GM18861 (cell line): ENCODE measurements around the gene ELP5.

Experiments
- ATAC-seq: cut with Tn5 transposase; IDR thresholded peaks from one replicate; pipeline ENCODE4 v1.9.1; 2021; ENCODE audit not compliant: unreplicated experiment

The ELP5 gene

DNA sequence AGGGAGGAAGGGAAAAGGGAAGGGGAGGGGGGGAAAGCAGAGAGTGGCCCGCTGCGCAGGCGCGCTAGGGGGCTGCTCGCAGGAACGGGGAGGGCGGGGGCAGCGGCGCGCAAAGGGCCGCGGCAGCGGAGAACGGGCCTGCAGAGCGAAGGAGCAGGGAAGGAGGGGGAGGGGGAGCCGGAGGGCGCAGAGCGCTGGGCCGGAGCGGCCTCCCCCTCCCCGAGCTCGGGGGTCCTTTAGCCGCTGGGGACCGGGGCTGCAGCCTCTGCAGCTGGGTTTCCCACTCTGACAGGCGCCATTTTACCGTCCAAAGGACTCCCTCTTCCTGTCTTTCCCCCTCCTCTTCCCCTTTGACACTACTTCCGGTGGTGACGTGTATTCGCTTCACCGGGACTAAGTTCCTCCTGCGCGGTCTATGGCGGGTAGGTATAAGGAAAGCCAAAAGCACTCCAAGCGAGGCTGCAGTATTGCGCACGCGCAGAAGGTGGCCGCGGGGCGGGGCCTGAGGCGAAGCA is 297 bp upstream of the ELP5 start, which contains the start of gene CTDNEP1:
TSS of gene CTDNEP1 (minus strand) at position 74 of the 515 bp plus-strand sequence. CDS start 438 bp downstream, outside the sequence.
- peak; percentile 82 for ATAC-seq

DNA sequence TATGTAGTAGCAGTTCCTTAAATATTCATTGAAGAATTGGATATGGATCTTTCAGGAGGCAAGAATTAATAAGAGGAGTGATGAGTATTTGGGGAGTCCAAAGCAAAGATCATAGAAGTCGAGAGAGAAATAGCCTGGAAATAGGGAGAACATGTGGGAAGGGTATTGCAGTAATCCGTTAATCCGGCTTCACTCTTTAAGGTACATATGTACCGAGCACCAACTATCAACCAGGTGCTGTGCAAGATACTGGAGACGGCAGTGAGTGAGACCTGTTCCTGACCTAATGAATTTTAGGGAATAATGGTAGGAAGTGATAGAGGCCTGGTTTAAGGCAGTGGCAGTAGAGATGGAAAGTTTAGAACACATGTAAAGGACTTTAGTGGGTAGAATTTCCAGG is 1.1 kb downstream of the ELP5 start:
- ATAC-seq = no peak

DNA sequence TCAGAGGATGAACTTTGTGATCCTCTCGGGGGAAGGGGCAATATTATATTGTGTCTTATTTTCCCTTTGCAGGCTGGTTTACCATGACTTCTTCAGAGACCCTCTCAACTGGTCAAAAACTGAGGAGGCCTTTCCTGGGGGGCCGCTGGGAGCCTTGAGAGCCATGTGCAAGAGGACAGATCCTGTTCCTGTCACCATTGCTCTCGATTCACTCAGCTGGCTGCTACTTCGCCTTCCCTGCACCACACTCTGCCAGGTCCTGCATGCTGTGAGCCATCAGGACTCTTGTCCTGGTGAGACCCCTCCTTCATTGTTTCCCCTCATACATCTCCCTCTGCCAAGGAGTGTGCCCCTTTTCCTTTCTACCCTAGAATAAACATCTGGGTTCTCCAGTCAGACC is 2.5 kb downstream of the ELP5 start:
- ATAC-seq = no peak

DNA sequence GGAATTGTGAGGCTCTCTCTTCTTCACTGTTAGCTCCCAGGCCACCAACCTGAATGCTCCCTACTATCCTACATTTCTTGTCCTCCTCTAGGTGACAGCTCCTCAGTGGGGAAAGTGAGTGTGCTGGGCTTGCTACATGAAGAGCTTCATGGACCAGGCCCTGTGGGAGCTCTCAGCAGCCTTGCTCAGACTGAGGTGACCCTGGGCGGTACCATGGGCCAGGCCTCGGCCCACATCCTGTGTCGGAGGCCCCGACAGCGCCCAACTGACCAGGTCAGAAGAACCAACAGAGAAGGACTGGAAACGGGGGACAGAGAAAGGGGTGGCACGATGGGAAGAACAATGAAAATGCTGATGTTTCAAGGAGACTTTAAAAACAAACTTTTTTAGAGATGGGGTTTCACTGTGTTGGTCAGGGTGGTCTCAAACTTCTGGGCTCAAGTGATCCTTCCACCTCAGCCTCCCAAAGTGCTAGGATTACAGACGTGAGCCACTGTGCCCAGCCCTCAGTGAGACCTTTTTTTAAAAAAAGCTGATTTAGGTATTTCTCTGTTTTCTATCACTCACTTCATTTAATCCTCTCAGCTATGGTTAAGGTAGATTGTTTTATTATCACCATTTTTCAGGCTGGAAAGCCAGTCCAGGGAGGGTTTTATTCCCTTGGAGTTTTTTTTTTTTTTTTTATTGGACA is 4.9 kb downstream of the ELP5 start:
- ATAC-seq = no peak

DNA sequence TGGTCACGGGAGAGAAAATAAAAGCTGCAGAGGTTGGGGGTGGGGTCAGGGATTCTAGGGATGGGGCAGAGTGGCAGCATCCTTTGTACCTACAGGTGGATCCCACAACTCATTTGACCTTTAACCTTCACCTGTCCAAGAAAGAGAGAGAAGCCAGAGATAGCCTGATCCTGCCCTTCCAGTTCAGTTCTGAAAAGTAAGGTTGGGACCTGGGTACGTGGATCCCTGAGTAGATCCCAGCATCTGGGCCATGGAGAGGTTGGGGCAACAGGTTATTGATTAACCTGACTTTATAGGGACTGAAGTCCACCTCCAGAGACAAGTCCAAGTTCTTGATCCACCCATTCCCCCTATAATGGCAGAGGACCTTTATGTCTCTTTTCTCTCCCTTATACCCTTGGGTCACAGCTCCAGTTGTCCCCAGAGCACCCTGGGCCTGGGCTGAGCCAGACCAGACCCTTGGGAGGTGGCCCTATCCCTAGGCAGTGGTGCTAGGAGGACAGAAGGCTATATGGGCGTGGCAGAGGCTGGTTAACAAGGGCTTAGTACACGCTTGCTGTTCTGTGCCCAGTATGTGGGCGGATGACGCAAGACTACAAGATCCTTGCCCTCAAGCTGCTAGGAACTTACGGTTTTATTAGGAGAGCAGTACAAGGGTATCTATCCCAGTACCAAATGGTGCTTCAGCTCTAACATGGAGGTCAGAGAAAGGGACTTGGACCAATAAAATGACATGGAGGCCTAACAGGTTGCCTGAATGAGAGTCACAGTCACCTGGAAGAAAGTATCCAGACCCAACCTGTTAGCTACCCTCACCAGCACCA is 6.9 kb downstream of the ELP5 start:
- ATAC-seq = no peak

DNA sequence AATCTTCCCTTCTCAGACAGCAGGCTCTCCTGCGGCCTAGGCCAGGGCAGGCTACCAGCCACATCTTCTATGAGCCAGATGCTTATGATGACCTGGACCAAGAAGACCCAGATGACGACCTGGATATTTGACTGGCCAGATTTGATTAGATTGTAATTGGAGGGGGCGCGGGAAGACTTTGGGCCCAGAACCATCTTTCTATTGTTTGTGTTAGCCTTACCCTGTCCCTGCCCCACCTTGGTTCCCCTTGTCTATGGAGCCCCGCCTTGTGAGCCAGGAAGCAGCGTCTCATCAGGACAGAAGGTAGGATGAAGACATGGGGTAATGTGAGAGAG is 7.5 kb downstream of the ELP5 start:
- no peak for ATAC-seq

DNA sequence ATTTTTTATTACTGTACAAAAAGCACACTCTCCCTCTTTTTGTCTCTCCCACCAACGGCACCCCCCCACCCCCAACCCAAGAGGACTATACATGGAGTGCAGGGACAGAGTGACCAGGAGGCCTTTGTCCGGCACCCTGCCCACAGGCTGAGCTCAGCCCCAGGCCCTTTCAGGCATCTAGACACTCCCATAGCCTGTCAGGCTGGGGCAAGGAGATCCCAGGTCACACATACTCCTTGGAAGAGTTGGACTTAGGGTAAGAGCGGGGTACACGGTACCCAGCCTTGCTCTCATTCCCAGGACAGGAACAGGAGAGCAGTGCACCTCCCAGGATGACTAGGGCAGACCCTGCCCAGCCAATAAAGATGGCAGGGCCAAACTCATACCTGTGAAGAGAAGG is 8.1 kb downstream of the ELP5 start:
- no peak for ATAC-seq

DNA sequence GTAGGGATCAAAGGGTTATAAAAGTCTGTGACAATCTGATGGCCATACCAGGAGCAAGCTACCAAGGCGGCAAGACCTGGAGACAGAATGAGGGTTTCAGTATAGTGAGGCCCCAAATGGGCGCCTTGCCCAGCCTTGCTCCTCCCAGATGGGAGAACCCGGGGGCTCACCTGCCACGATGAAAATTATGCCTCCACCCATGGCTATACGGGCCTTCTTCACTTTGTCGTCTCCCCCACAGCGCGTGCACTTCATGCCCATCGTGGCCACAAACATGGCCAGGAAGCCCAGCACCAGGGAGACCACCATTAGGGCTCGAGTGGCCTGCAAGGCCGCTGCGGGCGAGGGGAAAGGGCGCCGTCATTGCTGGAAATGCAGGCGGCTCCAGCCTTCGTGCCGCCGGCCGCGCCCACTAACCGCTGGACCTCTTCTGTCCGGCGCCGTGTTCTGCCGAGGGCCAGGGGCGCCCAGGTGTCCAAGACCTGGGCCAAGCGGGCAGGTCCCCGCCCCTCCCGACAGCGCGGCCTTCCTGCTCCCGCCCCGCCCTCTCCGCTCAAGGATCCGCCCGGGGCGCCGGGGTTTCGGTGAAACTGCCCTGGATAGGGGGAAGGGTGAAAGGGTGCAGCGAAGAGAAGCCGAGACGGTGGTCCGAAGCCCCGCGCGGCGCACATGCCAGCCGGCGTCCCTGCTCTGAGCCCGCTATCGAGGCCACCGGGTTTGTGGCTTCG is 8.8 kb downstream of the ELP5 start:
- ATAC-seq = no peak

DNA sequence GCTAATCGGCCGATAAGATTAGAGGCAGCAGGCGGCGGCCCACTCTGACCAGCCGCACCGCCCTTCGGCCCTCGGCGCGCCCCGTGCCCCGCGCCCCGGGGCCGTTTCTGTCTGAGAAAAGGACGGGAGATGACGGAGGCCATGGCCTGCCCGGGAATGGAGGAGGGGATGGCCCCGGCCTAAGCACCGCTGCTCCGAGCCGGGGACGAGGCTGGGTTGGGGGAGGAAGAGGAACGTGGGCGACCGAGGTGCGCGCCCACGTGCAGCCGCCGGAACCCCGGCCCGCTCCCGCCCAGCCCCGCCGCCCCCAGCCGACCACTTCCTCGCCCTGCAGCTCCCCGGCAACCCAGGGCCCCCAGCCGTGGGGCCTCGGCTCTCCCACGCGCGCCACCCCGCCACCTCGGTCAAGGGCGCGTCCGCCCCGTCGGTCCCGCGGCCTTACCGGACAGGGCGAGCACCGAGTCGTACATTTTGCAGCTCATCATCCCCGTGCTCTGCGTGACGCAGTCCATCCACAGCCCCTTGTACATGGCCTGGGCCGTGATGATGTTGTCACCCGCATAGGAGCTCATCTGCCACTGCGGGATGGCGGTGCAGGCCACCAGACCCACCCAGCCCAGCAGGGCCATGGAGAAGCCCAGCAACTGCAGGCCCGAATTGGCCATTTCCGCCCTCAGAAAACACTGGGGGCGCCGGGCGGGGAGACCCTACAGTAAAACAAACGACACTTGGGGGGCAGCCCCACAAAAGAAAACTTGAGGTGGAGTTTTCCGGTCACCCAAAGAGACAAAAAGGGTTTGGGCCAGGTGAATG is 9.6 kb downstream of the ELP5 start:
- no peak for ATAC-seq

DNA sequence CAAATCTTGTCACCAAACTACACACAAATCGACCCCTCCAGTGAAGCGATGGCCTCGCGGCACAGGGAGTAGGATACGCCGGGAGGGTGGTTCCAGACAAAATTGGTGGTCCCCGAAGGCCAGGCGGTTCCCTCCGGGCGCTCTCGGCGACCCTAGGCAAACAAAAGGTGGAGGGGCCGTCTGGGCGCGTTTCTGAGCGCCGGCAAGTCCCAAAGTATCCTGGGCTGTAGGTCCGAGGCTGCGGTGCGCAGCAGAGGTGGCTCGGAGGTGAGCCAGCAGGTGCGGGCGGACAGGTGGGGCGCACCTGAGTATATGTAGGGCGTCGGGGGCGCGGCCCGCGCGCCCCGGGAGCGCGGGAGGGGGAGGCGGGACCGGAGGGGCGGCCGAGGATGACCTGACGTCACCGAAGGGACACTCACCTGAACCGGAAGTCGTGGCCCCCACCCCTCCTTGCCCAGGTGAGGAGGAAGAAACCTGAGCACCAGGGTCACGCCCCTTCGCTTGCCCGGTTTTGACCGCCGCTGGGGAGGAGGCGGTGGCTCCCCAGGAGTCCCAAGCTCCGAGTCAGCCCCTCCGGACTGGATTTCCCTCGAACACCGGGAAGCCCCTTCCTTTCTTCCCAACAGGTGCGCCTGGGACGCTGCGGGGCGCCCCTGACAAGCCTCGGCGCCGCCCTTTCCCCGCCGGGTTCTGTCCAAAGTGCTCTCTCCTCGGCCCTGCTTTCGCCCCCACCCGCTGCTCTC is 10.3 kb downstream of the ELP5 start, which contains the start of gene CLDN7:
TSS of gene CLDN7 (minus strand) at position 287 of the 743 bp plus-strand sequence. CDS start 435 bp downstream, outside the sequence.
- ATAC-seq = no peak

DNA sequence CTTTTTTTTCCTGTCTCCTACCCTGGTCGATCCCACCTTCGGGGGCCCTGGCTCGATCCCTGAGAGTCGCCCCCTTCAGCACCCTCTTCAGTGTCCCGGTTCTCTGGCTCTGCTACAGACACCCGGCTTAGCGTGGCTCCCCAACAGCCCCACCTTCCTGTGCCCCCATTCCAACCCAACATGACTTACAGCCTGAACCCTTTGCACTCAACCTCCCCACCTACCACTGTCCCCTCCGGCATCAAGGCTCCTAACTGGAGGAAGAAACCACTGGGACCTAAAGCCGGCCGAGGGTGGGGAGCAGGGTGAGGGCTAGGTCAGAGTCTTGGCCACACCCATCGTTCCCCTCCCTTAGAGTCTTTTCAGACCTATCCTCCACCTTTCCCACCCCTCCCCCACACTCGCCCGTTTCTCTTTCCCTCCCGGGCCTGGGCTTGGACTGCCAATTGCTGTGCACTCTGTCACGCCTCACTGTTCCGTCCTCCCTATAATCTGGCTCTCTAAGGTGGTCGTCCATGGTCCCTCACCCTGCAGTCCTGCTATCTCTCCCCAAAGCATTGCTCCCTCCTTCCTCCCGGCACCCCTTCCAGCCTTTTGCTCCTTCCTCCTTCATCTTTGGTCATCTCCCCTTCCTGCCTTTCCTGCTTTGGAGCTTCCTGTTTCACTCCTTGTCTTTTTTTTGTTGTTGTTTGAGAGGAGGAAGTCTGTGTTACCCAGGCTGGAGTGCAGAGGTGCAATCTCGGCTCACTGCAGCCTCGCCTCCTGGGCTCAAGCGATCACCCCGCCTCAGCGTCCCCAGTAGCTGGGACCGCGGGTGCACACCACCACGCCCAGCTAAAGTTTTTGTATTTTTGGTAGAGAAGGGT is 11.2 kb downstream of the ELP5 start:
- ATAC-seq = no peak

DNA sequence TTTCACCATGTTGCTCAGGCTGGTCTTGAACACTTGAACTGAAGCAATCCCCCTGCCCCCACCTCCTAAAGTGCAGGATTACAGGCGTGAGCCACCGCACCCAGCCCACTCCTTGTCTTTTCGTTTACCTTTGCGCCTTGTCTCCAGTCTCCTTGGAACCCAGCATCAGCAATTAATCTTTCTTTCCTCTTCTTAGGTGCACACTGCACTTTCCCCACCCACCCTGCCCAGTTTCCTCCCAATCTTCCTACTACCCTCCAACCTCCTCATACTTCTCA is 11.7 kb downstream of the ELP5 start:
- no peak for ATAC-seq

DNA sequence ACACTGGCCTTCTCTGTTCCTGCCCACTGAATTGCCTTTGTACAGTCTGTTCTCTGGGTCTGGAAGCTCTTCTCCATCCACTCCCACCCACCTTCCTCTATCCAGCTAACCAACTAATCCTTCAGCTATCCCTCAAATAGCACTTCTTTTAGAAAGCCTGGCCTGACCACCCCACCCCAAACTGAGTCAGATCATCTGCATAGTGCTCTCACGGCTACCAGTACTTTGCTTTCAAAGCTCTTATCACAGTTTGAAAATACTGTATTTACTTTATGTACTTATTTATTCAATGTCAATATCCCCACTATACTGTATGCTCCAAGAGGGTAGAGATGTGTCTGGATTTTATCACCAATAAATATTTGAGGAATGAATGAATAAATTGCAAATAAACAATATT is 14.8 kb downstream of the ELP5 start:
- ATAC-seq = no peak

DNA sequence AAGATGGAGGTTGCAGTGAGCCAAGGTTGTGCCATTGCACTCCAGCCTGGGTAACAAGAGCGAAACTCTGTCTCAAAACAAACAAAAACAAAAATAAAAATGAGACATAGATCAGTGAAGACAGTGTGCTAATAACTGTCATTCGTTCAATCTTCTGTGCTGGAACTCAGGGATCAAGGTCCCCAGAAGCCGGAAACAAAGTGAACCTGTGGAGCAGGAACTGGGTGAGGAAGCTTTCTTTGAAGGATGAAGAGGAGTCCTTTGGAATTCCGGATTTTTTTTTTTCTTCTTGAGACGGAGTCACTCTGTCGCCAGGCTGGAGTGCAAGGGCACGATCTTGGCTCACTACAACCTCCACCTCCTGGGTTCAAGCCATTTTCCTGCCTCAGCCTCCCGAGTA is 27.4 kb downstream of the ELP5 start:
- no peak for ATAC-seq

DNA sequence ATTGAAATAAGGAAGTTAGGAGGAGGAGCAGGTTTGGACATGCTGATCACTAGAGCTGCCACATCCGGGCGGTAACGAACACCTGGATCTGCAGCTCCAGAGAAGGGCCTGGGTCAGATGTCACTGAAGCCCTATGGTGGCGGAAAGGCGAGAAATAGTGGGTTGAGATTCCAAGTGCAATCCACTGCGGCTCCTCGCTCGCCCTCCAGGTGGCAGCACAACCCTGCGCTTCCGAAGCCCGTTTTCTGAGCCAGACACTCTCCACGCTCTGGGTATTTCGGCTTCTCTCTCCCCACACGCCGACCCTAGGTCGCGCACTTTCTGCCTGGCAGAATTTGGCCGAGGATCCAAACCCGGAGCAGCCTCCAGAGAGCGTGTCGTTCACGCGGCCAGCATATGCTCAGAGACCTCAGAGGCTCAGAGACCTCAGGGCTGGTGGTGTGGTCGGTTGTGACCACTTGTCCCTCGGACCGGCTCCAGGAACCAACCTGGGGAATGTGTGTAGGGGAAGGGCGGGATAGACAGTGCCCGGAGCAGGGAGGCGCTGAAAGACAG is 28.6 kb downstream of the ELP5 start:
- ATAC-seq = peak; percentile 64

DNA sequence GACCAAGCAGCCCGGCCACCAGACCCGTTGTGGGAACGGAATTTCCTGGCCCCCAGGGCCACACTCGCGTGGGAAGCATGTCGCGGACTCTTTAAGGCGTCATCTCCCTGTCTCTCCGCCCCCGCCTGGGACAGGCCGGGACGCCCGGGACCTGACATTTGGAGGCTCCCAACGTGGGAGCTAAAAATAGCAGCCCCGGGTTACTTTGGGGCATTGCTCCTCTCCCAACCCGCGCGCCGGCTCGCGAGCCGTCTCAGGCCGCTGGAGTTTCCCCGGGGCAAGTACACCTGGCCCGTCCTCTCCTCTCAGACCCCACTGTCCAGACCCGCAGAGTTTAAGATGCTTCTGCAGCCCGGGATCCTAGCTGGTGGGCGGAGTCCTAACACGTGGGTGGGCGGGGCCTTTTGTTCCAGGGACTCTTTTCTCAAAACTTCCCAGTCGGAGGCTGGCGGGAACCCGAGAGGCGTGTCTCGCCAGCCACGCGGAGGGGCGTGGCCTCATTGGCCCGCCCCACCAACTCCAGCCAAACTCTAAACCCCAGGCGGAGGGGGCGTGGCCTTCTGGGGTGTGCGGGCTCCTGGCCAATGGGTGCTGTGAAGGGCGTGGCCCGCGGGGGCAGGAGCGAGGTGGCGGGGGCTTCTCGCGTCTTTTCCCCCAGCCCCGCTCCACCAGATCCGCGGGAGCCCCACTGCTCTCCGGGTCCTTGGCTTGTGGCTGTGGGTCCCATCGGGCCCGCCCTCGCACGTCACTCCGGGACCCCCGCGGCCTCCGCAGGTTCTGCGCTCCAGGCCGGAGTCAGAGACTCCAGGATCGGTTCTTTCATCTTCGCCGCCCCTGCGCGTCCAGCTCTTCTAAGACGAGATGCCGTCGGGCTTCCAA is 29.3 kb downstream of the ELP5 start, which contains the start of gene SLC2A4:
TSS of gene SLC2A4 (plus strand) at position 645 of the 879 bp plus-strand sequence. CDS start at position 862, 217 bp downstream.
- peak; percentile 4 for ATAC-seq

DNA sequence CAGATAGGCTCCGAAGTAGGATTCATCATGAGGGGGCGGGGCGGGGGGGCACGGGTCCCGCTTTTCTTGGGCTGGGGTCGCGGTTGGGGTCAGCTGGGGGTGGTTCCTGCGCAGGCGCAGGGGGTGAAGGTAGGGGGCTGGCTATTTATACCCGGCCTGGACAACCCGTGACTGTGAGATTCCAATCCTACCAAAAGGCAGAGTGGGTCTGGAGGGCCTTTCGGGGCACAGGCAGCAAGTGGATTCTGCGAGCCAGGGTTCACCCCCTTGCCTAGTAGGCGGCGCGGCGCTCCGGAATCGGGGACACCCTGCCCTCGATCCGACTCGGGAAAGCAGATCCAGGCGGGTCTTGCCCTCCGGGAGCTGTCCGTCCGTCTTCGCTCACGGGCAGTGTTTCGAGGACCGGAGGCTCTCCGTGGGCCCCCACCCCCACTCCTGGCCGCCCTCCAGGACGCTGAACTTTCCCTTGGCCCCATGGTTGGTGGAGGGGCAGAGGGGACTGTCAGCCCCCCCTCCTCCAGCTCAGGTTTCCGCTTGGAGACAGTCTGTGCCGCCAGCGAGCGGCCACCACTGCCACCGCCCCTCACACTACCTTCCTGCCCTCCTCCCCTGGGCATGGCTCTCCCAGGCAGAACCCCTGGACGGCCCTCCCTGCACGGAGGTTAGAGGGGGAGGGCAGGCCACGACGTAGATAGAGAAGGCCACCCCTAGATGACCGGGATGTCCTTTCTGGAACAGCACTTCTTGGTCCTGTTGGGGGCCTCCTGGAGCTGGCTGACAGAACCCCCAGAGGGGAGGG is 30.1 kb downstream of the ELP5 start:
- no peak for ATAC-seq
